K562 treated with DMSO at 1 percent for 4 hours (cell line): ENCODE results near the gene MZF1. TPM values are rescaled to one million over a fixed set of nuclear protein-coding genes. Genes with fewer than 3 reads are reported as not detected.

ENCODE experiments used
- total RNA-seq: library from RNA; unstranded; fragments of 300-600 nt; gene quantifications from 2 replicates; pipeline ENCODE4 v1.2.3, GENCODE V29; 2022; ENCODE audit not compliant: insufficient read depth

The MZF1 gene
- total RNA-seq: 21.6 and 25.5 TPM in 2 replicates

GRCh38 chr19:58572818-58573657, at the start of gene MZF1:
Gene MZF1 (minus strand): TSS chr19:58573335. CDS start chr19:58571389, 1,946 bp downstream.

GRCh38 chr19:58558066-58558622, 15.0 kb downstream of the MZF1 start, which contains the start of gene UBE2M:
Gene UBE2M (minus strand): TSS chr19:58558611. CDS start chr19:58558381, 230 bp downstream.

GRCh38 chr19:58554494-58555368, 18.4 kb downstream of the MZF1 start, which contains the start of gene CHMP2A:
Gene CHMP2A (minus strand): TSS chr19:58555105. CDS start chr19:58554212, 893 bp downstream.

GRCh38 chr19:58543826-58544590, 29.1 kb downstream of the MZF1 start, which contains the start of gene TRIM28:
Gene TRIM28 (plus strand): TSS chr19:58544064. CDS start chr19:58544758, 694 bp downstream.

GRCh38 chr19:58519355-58520256, 53.5 kb downstream of the MZF1 start, which contains the start of gene ZBTB45:
Gene ZBTB45 (minus strand): TSS chr19:58519810. CDS start chr19:58517673, 2,137 bp downstream.

Other genes with a start within 250 kb of the MZF1 start
- gene ZSCAN22, start 246.3 kb downstream of the MZF1 start, total RNA-seq: 1.7 and 2.7 TPM in 2 replicates
- gene A1BG, start 219.8 kb downstream of the MZF1 start, total RNA-seq: 17.9 and 43.1 TPM in 2 replicates
- 4.4 and 4.6 TPM in 2 replicates for gene ZNF497, start 210.6 kb downstream of the MZF1 start, total RNA-seq
- 2.8 and 6.2 TPM in 2 replicates for gene ZNF837, start 192.3 kb downstream of the MZF1 start, total RNA-seq
- gene RPS5, start 186.1 kb downstream of the MZF1 start, total RNA-seq: 5,644 and 6,167 TPM in 2 replicates
- gene RNF225, start 177.7 kb downstream of the MZF1 start, total RNA-seq: 1.1 TPM in 1 of 2 replicates, not detected in the other
- gene ZNF584, start 164.7 kb downstream of the MZF1 start, total RNA-seq: 11.1 and 12.3 TPM in 2 replicates
- gene ZNF132, start 133.2 kb downstream of the MZF1 start, total RNA-seq: 0.78 and 1.5 TPM in 2 replicates
- 1.9 and 2.6 TPM in 2 replicates for gene ZNF324B, start 121.7 kb downstream of the MZF1 start, total RNA-seq
- 8.6 and 11.8 TPM in 2 replicates for gene ZNF324, start 106.3 kb downstream of the MZF1 start, total RNA-seq
- gene ZNF446, start 97.0 kb downstream of the MZF1 start, total RNA-seq: 9.9 and 11.9 TPM in 2 replicates
- gene SLC27A5, start 61.3 kb downstream of the MZF1 start, total RNA-seq: 26.2 and 35.6 TPM in 2 replicates
- gene ZBTB45, start 53.5 kb downstream of the MZF1 start, total RNA-seq: 9.5 and 13.1 TPM in 2 replicates
- gene TRIM28, start 29.3 kb downstream of the MZF1 start, total RNA-seq: 689 and 750 TPM in 2 replicates
- gene CHMP2A, start 18.2 kb downstream of the MZF1 start, total RNA-seq: 141 and 158 TPM in 2 replicates
- 97.1 and 115 TPM in 2 replicates for gene UBE2M, start 14.7 kb downstream of the MZF1 start, total RNA-seq